ENCODE results near the gene RPL34.
"Not testable (repeated sequence)": the region's sequence is repeated elsewhere in the genome, so short reads cannot be mapped to it uniquely, and the experiment has no call there.

Gene RPL34

DNA sequence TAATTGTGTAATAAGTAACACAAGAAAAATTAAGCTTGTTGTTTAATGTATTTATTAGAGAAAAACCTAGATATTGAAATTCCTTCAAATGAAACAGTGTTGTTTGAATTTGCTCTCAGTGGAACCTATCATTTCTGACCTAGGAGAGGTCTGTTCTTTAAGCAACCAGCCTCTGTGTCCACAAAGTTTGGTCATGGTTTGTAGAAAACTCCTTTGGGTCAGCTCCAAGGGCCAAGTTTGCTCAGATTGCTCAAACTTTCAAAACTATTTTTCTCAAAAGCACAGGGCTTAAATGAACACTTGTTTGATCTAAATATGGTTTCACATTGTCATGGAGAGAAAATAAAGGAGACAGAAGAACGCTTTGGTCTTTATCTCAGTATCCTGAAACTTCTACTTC lies 29.6 kb upstream of the RPL34 start:
- H3K27ac ChIP-seq = no peak overlapping the region
- TF ChIP-seq, protein P1, sequence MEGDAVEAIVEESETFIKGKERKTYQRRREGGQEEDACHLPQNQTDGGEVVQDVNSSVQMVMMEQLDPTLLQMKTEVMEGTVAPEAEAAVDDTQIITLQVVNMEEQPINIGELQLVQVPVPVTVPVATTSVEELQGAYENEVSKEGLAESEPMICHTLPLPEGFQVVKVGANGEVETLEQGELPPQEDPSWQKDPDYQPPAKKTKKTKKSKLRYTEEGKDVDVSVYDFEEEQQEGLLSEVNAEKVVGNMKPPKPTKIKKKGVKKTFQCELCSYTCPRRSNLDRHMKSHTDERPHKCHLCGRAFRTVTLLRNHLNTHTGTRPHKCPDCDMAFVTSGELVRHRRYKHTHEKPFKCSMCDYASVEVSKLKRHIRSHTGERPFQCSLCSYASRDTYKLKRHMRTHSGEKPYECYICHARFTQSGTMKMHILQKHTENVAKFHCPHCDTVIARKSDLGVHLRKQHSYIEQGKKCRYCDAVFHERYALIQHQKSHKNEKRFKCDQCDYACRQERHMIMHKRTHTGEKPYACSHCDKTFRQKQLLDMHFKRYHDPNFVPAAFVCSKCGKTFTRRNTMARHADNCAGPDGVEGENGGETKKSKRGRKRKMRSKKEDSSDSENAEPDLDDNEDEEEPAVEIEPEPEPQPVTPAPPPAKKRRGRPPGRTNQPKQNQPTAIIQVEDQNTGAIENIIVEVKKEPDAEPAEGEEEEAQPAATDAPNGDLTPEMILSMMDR (conservative IDR thresholded peaks at IDR 0.05) = no peak
- no peak for TF ChIP-seq ZFX (IDR thresholded peaks at IDR 0.05)

DNA sequence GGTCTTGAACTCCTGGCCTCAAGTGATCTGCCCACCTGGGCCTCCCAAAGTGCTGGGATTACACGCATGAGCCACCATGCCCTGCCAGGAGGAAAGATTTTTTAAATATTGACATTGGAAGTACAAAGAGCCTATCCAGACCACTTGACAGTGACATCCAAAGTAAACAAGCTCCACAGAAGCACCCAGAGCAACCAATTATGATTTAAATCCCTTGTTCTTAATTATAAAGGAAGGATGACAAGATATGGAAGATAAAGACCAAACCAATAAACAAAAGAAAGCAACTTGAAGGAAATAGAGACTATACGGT lies 27.7 kb upstream of the RPL34 start:
- TF ChIP-seq, protein P1 (conservative IDR thresholded peaks at IDR 0.05) = no peak
- no peak for TF ChIP-seq ZFX (IDR thresholded peaks at IDR 0.05)

DNA sequence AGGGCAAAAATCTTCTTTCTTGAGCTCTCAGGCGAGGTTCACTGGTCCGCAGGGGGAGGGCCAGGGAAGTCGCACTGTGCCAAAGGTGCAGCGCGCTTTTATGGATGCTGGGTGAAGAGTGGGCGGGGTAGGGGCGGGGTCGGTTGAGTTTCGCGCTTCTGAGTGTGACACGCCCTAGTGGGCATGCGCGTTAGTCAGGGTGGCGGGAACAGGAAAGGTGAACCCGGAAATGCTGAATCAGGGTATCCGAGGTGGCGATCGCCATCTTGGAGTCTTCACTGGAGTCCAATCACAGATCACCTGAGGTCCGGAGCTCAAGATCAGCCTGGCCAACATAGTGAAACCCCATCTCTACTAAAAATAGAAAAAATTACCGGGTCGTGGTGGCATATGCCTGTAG lies 26.1 kb upstream of the RPL34 start:
- H3K27ac ChIP-seq = not testable (repeated sequence)

More for the DNA sequence above, 27.7 kb upstream of the RPL34 start:
- no peak overlapping the region for H3K27ac ChIP-seq

DNA sequence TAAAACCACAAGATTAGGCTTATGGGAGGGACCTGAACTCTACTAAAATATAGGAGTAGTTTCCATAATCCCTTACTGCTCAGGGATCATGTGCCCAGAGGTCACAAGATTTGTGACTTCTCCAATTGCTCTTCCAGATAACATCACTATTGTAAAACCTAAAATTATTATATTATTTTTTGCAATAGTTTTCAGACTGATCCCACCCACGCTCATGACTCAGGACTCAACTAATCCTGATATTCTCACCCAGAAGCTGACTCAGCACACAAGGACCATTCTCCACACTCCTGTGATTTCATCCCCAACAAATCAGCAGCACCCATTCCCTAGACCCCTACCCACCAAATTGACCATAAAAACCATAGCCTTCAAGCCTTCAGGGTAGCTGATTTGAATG lies 24.0 kb upstream of the RPL34 start:
- no peak for TF ChIP-seq ZFX (IDR thresholded peaks at IDR 0.05)
- no peak overlapping the region for H3K27ac ChIP-seq

DNA sequence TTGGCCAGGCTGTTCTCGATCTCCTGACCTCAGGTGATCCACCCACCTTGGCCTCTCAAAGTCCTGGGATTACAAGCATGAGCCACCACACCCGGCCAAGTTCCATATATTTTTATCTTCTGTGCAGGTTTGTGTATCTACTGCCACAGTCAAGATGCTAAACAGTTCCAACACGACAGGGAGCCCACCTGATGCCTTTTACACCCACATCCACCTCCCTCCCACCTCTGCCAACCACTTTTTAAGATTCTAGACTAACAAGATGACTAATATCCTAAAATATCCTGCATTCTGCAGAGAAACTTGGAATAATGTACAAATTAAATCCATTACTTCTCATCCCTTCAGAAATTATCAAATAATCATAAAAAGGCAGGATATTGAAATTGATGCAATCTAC lies 19.3 kb upstream of the RPL34 start:
- no peak for TF ChIP-seq ZFX (IDR thresholded peaks at IDR 0.05)
- TF ChIP-seq, protein P1 (conservative IDR thresholded peaks at IDR 0.05) = no peak
- H3K27ac ChIP-seq = no peak overlapping the region

DNA sequence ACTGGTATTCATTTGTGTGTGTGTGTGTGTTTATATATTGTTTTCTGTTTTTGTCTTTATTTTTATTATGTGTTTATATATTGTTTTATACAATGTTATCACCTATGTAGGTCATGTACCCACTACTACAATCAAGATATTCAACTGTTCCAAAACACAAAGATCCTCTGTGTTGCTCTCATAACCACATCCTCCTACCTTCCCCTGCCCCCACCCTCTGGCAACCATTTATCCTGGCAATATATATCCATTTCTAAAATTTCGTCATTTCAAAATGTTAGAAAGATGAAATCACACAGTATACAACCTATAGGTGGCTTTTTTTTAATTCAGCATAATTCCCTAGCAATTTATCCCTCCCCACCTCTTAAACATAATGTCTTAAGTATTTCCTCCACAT lies 18.8 kb upstream of the RPL34 start:
- H3K27ac ChIP-seq = no peak overlapping the region
- TF ChIP-seq ZFX (IDR thresholded peaks at IDR 0.05) = no peak
- TF ChIP-seq, protein P1 (conservative IDR thresholded peaks at IDR 0.05) = no peak

DNA sequence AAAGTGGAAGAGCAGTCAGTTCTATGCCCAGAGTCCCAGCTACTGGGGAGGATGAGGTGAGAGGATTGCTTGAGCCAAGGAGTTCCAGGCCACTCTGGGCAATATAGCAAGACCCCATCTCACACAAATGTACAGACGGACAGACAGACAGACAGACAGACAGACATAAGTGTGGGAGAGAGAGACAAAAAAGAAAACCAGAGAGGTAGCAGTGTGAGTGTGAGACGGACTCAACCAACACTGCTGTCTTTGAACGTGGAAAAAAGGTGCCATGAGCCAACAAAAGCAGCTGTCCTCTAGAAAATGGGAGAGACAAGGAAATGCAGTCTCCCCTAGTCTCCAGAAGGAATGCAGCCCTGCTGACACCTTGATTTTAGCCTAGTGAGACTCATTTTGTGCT lies 18.2 kb upstream of the RPL34 start:
- TF ChIP-seq ZFX (IDR thresholded peaks at IDR 0.05) = no peak
- TF ChIP-seq, protein P1 (conservative IDR thresholded peaks at IDR 0.05) = no peak
- no peak overlapping the region for H3K27ac ChIP-seq

DNA sequence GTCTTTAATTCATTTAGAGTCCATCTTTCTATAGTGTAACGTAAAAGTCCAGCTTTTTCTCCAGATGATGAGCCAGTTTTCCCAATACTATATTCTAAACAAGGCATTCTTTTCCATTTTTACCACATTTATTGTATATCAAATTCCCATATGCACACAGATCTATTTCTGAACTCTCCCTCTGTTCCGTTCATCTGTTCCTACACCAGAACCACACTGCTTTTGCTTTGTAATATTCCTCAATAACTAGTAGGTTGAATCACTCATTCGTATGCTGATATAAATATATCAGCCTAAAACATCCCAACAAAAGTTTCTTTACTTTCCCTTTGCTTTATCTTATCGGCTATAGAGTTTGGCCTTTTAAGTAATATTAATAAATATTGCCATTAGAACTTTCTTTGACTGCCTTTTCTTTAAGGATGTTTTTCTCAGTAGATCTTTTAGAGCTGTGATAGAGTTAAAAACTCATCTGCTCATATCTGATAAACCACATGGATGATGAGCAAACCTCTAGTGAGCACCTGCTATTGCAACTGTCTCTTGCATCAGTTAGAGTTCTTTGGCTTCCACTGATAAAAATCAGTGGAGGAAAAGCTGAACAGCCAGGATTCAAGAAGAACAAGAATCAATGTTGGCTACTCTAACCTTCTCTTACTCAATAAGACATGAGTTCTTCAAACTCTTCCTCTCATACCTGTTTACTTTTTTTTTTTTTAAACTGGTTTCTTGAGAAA lies 13.1 kb upstream of the RPL34 start:
- no peak for TF ChIP-seq ZFX (IDR thresholded peaks at IDR 0.05)
- TF ChIP-seq, protein P1 (conservative IDR thresholded peaks at IDR 0.05) = no peak
- H3K27ac ChIP-seq = no peak overlapping the region

Data from C4-2B (cell line).